Measurements from ENCODE around the gene CDH23. TPM values are rescaled to one million over a fixed set of nuclear protein-coding genes. Genes with fewer than 3 reads are reported as not detected.
"Not testable (repeated sequence)": the region's sequence is repeated elsewhere in the genome, so short reads cannot be mapped to it uniquely, and the experiment has no call there.

The CDH23 gene
- total RNA-seq (2014; rRNA removed; shearing (Covaris generic); ENCODE audit: low replicate concordance) = 0.03 TPM in 1 of 2 replicates, not detected in the other

- in situ Hi-C loops (cut with HindIII; ENCODE audit: low pct_unique_long_range_greater_than_20kb, low sequenced_read_pairs) = no loop called here
- DNase-seq (ENCODE audit: low read depth) = no peak
These were observed at the start of gene CDH23 for GRCh38 chr10:71396711-71397295. CDH23 (plus strand) TSS chr10:71396920; CDS start chr10:71439832, 42,912 bp downstream.

DNA sequence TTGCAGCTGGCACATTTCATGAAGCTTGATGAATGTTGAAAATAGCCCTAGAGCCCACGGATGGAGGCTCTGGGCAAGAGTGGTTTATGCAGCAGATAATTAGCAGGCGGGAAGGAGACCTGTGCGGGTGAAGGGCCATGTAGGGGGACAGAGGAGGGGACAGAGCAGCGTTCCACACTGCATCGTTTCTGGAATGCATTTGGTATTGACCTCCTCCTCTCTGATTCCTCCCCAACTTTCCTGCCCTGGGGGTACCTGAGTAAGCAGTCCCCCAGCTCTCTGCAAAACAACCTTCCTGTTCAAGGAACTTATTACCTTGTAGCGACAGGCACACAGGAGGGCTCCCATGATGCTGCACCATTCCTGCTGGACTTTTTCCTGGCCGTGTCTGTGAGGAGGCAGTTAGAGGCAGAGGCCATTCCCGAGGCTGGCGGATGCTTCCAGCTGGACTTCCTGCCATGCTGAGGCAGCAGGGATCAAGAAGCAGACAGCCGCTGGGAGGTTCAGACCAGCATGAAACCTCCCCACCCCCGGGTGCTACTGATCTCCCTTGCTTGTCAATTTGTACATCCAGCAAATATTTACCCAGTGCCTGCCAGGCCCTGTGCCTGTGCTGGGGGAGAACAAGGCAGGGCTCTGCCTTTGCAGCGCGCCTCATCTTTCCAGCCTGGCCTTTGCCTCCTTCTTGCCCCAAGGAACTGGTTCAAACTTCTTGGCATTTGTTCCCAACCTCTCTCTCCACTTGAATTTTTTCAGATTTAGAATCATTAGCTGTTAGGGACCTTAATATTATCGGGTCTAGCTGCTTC lies 48.9 kb upstream of the CDH23 start:
- DNase-seq (ENCODE audit: low read depth) = no peak
- in situ Hi-C loops (cut with HindIII; ENCODE audit: low pct_unique_long_range_greater_than_20kb, low sequenced_read_pairs) = no loop called here

GRCh38 chr10:71348850-71349249 lies 47.9 kb upstream of the CDH23 start:
- no peak for DNase-seq (ENCODE audit: low read depth)
- in situ Hi-C loops (cut with HindIII; ENCODE audit: low pct_unique_long_range_greater_than_20kb, low sequenced_read_pairs) = no loop called here

DNA sequence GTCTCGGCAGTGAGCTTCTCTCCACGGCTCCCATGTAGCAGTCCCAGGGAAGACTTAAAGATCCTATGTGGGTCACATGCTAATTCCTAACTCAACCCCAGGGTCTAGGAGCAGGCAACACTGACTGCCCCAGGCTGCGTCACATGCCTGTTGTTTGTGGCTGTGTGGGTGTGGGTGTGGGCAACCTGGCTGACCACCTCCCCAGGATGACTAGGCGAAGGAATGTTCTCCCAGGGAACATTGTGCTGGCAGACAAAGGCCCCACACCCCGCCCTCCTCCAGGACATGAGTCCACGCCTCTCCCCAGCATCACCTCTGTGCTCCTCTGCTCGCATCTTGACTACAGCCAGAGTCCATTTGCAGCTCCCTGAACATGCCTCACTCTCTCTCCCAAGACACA lies 47.3 kb upstream of the CDH23 start:
- in situ Hi-C loops (cut with HindIII; ENCODE audit: low pct_unique_long_range_greater_than_20kb, low sequenced_read_pairs) = no loop called here
- no peak for DNase-seq (ENCODE audit: low read depth)

DNA sequence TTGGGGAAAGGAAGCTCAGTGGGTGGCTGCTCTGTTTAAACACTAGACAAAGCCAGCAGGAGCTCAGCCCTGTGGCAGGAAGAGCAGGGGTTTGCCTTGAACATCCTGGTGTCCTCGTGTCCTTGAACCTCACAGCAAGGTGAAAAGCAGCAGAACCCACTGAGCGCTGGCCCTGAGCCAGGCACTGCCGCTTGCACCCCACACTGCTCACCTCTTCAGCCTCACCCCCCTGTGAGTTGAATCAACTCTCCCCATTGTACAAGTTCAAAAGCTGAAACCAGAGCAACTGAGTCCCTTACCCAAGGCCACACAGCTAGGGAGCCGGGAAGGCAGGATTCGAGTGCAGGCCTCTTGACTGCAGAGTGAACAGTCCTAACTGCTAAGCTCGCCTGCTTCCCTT lies 45.6 kb upstream of the CDH23 start:
- in situ Hi-C loops (cut with HindIII; ENCODE audit: low pct_unique_long_range_greater_than_20kb, low sequenced_read_pairs) = no loop called here
- DNase-seq (ENCODE audit: low read depth) = no peak

DNA sequence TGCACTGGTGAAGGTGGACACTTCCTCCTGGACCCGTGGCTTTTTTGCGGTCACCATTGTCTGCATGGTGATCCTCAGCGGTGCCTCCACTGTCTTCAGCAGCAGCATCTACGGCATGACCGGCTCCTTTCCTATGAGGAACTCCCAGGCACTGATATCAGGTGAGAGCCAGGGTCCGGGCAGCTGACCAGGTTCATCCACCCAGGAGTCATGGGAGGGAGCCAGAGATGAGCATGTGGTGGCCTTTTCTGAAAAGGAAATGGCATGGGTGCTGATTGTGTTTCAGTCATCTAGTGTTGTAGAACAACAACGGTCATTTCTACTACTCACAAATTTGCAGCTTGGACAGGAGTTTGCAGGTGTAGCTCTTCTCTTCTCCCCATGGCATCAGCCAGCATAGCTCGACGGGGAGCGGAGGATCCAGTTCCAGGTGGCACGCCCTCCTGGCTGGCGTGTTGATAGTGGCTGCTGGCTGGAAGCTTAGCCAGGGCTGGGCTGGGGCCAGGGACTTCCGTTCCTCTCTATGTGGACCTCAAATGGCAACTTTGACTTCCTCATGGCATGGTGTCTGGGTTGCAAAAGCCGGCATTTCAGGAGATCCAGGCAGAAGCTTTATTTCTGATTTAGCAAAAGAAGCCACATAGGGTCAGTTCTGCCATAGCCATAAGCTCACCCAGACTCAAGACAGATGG lies 44.9 kb upstream of the CDH23 start:
- in situ Hi-C loops (cut with HindIII; ENCODE audit: low pct_unique_long_range_greater_than_20kb, low sequenced_read_pairs) = no loop called here
- DNase-seq (ENCODE audit: low read depth) = no peak

- in situ Hi-C loops (cut with HindIII; ENCODE audit: low pct_unique_long_range_greater_than_20kb, low sequenced_read_pairs) = no loop called here
- DNase-seq (ENCODE audit: low read depth) = no peak
These were observed 43.1 kb upstream of the CDH23 start for GRCh38 chr10:71353639-71354038.

- in situ Hi-C loops (cut with HindIII; ENCODE audit: low pct_unique_long_range_greater_than_20kb, low sequenced_read_pairs) = no loop called here
- no peak for DNase-seq (ENCODE audit: low read depth)
These were observed 41.9 kb upstream of the CDH23 start for GRCh38 chr10:71354776-71355175.

DNA sequence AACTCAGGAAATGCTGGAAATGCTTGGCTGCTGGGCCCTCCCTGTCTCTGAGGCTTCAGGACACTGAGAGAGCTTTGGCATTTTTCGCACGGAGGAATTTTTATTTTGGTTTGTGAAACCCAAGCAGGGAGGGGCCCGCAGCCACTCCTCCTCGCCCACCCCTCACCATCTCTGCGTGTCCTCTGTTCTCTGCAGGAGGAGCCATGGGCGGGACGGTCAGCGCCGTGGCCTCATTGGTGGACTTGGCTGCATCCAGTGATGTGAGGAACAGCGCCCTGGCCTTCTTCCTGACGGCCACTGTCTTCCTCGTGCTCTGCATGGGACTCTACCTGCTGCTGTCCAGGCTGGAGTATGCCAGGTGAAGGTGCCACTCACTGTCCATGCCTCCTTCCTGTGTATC lies 40.8 kb upstream of the CDH23 start:
- in situ Hi-C loops (cut with HindIII; ENCODE audit: low pct_unique_long_range_greater_than_20kb, low sequenced_read_pairs) = no loop called here
- no peak for DNase-seq (ENCODE audit: low read depth)

GRCh38 chr10:71357792-71358265 lies 38.9 kb upstream of the CDH23 start:
- no peak for DNase-seq (ENCODE audit: low read depth)
- in situ Hi-C loops (cut with HindIII; ENCODE audit: low pct_unique_long_range_greater_than_20kb, low sequenced_read_pairs) = no loop called here

DNA sequence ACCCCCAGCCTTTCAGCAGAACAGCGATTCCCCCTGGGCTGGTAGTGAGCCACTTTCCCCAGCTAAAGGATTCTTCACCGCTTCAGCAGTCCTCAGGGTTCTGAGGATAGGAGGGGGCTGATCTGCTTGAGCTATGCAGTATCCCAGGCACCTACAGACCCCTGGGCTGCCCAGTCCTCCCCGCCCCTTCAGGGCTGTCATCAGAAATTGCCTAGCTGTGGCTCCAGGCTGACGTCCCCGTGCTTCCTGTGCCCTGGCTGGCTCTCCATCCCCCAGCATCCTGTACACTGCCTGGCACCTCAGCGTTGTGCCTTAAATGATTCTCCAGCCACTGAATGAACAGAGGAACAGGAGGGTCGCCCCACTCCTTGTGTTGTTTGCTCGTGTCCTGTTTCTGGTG lies 38.4 kb upstream of the CDH23 start:
- no peak for DNase-seq (ENCODE audit: low read depth)
- in situ Hi-C loops (cut with HindIII; ENCODE audit: low pct_unique_long_range_greater_than_20kb, low sequenced_read_pairs) = no loop called here

GRCh38 chr10:71358906-71359305 lies 37.8 kb upstream of the CDH23 start:
- DNase-seq (ENCODE audit: low read depth); in situ Hi-C loops (cut with HindIII; ENCODE audit: low pct_unique_long_range_greater_than_20kb, low sequenced_read_pairs): not testable (repeated sequence)

GRCh38 chr10:71359364-71360046 lies 37.2 kb upstream of the CDH23 start:
- in situ Hi-C loops (cut with HindIII; ENCODE audit: low pct_unique_long_range_greater_than_20kb, low sequenced_read_pairs) = no loop called here
- DNase-seq (ENCODE audit: low read depth) = no peak

- no peak for DNase-seq (ENCODE audit: low read depth)
- in situ Hi-C loops (cut with HindIII; ENCODE audit: low pct_unique_long_range_greater_than_20kb, low sequenced_read_pairs) = no loop called here
These were observed 36.0 kb upstream of the CDH23 start for GRCh38 chr10:71360735-71361134.

DNA sequence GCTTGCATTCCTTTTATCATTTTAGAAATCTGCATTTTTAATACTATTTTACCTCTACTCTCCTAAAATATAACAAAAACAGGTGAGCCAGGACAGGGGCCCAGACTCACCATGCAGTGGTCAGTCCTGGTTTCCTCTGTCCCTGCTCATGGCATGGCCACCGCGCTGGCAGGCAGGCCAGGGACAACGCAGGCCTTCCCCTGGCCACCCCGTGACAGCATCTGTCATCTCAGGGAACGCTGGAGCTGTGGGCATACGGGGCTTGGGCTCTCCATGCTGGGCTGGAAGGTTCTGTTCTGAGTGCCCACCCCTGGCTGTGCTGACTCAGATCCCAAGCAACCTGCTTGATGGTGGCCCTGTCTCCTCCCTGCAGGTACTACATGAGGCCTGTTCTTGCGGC lies 35.1 kb upstream of the CDH23 start:
- no peak for DNase-seq (ENCODE audit: low read depth)
- in situ Hi-C loops (cut with HindIII; ENCODE audit: low pct_unique_long_range_greater_than_20kb, low sequenced_read_pairs) = no loop called here

GRCh38 chr10:71362141-71362540 lies 34.6 kb upstream of the CDH23 start:
- DNase-seq (ENCODE audit: low read depth) = no peak
- in situ Hi-C loops (cut with HindIII; ENCODE audit: low pct_unique_long_range_greater_than_20kb, low sequenced_read_pairs) = no loop called here

- no peak for DNase-seq (ENCODE audit: low read depth)
- in situ Hi-C loops (cut with HindIII; ENCODE audit: low pct_unique_long_range_greater_than_20kb, low sequenced_read_pairs) = no loop called here
These were observed 32.8 kb upstream of the CDH23 start for GRCh38 chr10:71363936-71364335.

GRCh38 chr10:71365366-71365765 lies 31.4 kb upstream of the CDH23 start:
- in situ Hi-C loops (cut with HindIII; ENCODE audit: low pct_unique_long_range_greater_than_20kb, low sequenced_read_pairs) = no loop called here
- no peak for DNase-seq (ENCODE audit: low read depth)

DNA sequence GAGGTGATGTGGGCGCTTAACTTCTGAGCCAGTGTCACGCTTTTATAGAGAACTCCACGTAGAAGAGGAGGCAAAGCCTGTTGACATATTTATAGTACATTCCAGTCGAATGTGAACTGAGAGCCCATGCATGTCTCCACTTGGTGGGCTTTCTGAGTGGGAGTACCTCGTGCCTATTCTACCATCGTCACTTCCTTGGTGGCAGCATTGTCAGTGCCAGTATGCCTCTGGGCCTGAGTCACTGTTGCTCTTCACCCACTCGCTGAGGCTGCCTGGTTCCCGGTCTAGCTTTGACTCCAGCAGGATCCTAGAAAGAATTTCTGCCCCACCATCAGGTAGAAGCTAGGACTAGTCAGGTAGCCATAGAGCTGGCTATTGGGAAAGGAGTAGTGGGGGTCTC lies 30.0 kb upstream of the CDH23 start:
- in situ Hi-C loops (cut with HindIII; ENCODE audit: low pct_unique_long_range_greater_than_20kb, low sequenced_read_pairs) = no loop called here
- no peak for DNase-seq (ENCODE audit: low read depth)

All from Caki2 (cell line).